ENCODE data around the gene MAJIN.

The MAJIN gene

DNA sequence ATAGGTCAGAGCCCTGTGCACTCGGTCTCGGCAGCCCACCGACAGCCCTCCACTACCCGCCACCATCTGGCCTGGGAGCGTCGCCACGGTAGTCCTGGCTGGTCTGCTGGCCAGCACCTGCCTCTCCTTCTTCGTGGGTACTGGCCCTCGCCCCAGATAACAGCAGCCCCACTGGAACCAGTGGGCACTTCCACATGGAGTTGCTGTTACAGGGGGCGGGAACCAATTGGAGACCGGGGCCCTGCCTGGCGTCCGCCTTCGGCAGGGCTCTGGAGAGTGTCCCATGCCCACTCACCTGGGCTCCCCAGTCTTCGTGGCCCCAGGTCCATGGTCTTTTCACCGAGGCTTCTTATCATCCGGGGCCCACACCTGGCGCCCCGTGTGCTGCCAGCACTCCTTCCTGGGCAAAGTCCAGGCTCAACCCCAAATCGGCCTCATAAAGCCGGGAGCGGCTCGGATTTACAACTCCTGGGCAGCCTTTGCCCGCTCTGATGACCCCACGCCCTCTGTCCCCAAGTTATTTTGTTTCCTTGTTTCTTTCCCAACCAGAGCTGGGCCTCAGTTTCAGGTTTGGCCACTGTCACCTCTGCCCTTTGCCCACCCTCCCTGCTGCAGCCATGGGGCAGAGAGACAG lies 80.6 kb downstream of the MAJIN start:
- no peak for DNase-seq

DNA sequence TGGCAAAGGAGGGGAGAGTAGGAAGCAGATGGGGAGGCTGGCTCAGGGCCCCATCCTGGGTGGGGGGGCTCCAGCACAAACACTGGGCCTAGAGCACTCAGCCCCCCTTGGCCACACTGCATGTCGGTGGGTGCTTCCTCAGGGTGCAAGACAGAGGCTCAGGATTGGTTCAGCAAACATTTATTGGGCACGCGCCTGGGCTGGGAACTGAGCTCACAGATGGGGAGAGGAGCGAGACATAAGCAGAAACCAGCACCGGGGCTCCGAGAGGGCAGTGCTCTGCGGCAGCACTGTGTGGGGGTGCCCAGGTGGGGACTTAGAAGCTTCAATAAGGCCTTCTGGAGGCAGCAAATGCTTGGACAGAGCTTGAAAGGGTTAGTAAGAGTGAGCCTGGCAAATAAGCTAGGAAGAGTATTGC lies 81.4 kb downstream of the MAJIN start:
- DNase-seq, result no peak

DNA sequence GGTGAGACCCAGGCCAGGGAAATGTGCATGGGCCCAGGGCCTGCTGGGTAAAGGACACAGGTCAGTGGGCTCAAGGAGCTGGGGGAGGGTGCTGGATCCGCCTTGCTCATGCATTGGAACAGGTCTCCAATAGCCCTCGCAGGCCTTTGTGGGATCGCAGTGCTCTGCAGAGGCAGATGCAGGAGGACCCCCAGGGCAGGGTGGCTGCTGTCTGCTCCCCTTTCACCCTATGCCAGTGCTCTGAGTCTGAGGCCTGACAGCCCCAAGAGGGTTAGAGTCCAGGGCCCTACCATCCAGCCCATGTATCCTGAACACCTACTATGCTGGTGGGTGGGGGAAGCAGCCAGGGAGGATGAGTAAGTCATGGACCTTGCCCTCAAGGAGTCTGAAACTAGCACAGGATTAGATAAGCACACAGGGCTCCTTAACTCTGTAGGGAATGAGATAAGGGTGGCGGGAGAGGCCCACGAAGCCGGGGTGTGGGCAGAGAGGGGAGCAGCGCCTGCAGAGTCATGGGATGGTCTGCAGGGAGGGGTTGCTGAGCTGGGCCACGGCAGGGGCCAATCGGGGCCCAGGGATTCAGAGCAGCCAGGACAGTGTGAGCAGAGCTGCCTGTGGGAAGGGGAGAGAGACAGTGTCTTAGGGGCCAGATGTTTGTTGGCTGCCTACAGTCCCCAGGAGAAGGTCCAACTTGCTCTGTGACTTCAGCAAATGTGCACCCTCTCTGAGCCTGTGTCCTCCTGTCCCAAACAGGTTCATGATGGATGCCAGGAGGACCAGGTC lies 83.0 kb downstream of the MAJIN start:
- no peak for DNase-seq

DNA sequence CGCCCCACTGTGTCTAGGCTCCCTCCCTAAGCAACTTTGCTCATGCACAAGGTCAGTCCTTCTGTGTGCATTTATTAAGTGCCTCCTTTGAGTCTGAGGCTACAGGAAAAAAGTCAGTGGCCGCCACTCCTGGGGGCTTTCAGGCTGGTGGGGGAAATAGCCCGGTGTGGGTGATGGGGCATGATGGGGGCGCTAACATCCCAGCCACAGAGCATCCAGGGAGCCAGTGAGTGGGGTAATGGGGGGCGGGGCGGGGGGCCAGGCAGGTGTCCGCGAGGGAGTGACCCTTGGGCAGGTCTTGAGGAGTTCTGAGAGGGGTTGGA lies 83.5 kb downstream of the MAJIN start:
- no peak for DNase-seq

All from T1000 (cell line).